HG02852 (cell line): ENCODE results near the gene DIDO1.
A peak's percentile ranks its signal among the peaks of the same experiment; 100 is the strongest.

Experiments used
- ATAC-seq: cut with Tn5 transposase; IDR thresholded peaks from one replicate; pipeline ENCODE4 v1.9.1; 2021; ENCODE audit warnings: mild to moderate bottlenecking, moderate library complexity; ENCODE audit not compliant: unreplicated experiment

The DIDO1 gene

DNA sequence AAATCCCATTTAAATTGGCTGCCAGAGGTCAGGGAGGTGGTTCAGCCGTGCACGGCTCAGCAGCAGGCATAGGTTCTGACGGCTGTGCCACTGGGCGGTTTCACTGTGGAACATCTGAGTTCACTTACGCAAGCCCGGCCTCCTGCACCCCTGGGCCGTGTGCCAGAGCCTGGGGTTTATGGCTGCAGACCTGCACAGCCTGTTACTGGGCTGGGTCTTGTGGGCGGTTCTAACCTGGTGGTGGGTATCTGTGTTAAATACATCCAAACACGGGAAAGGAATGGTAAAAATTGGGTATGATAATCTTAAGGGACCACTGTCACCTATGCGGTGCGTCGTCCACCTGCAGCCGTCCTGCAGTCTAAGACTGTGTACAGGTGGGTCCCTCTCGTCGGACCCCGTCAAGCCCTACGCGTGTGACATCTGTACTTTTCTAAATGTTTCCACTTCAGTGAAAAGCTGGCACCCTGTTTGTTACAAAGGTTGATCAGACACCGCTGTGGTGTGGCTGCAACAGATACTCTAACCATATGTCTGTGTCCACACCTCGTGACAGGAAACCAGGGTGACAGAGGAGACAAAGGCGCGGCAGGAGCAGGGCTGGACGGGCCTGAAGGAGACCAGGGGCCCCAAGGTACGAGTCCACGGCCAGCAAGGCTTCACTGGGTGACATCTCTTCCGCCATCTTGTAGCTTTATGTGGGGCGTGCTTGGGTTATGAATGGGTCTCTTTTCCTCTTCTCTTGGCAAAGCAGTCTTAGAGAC lies 88.0 kb downstream of the DIDO1 start:
- no peak for ATAC-seq

DNA sequence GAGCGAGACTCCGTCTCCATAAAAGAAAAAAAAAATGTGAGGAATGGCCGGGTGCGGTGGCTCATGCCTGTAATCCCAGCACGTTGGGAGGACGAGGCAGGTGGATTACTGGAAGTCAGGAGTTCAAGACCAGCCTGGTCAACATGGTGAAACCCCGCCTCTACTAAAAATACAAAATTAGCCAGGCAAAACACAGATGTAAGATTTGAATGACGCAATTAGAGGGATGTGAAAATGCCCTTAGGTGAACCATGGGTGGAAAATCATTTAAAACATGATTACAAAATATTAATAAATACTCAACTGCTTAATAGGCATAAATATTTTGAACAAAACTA lies 88.5 kb downstream of the DIDO1 start:
- ATAC-seq = no peak

DNA sequence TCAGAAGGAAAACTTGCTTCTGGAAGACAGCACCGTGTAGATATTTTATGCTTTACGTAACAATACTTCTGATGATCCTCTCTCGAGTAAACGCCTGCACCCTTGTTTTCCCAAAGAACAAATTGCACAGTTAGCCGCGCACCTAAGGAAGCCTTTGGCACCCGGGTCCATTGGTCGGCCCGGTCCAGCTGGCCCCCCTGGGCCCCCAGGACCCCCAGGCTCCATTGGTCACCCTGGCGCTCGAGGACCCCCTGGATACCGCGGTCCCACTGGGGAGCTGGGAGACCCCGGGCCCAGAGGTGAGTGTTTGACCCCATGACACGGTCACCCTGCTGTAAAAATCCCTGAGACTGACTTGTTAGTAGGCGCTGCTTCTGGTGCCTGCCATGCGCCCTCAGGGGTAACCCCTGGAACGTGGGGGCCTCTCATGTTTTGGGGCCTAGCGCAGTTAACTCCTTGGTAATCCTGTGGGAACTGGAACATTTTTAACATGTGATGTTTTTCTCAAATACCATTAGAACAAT lies 89.3 kb downstream of the DIDO1 start:
- no peak for ATAC-seq

DNA sequence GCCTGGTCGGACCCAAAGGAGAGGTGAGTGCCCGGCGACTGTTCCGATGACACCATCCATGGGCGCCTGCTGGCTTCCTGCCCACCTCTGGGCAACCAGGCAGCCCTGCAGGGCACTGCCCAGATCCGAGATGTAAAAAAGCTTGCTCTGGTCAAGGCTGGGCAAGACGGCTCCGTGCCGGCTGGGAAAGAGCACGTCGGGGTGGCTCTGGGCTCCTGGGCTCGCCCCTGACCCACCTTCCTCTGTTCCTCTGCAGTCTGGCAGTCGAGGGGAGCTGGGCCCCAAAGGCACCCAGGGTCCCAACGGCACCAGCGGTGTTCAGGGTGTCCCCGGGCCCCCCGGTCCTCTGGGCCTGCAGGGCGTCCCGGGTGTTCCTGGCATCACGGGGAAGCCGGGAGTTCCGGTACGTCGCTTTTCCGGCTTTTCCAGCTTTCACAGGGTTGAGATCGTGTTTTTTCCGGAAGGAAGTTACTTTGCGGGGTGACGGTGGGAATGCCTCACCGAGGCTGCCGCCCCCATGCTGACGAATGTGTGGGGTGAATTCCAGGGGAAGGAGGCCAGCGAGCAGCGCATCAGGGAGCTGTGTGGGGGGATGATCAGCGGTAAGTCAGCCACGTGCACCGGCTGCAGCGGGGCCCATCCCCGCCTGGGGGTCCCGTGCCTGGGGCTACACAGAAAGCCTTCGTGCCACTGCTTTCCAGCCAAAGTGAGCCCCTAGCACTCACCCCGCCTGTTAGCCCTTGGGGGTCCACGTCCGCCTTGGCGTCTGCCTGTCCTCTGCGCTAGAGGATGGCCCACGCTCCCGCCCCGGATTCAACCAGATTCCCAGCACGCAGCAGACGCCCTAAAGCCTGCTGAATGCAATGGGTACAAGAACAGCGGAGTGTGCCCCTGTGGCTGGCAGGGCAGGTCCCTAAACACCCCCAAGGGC lies 90.1 kb downstream of the DIDO1 start:
- ATAC-seq = no peak

DNA sequence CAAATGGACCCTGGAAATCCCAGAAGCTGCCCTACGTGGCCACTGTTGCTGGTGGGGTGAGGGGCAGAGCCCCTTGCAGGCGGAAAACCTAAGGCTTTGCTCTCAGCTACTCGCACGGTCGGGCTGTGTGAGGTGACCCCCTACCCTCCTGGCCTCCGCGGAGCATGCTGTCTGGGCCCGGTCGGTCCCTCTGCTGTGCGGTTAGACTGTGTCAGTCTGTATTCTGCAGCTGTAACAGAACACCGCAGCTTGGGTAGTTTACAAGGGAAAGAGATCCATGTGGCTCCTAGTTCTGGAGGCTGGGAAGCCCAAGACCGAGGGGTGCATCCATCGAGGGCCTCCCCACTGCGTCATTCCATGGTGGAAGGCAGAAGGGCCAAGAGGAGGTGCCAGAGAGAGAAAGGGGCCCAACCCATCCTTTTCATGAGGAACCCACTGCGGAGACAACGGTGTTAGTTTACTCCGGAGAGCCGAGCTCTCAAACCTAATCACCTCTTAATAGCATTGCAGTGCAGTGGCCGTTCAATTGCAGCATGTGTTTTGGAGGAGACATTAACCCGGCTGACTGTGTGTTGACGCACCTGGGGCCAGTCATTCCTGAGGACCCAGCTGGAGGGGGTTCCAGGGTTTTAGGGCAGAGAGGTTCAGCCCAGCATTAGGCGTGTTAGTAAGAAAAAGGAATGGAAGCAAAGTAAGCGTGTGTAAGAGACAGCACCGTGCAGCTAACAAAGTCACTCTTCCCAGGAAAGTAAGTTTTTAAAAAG lies 91.2 kb downstream of the DIDO1 start:
- ATAC-seq = no peak

DNA sequence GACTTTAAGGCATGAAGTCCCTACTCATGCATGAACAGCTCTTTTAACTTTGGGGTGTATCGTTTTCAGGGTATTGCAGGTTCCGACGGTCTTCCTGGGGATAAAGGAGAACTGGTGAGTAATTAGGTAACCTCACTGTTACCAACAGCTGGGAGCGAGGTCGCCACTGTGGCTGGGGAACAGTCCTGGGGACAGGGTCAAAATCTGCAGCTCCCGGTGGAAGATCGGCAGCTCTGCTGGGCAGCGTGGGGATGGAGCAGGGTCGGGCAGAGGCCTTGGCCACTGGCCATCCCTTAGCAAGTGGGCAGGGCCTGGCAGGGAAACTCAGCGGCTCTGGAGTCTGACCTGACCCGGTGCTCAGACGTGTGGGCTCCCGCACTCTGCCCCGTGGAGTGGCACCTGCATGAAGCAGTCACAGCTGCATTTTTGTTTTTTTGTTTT lies 93.3 kb downstream of the DIDO1 start:
- ATAC-seq = peak; percentile 44

DNA sequence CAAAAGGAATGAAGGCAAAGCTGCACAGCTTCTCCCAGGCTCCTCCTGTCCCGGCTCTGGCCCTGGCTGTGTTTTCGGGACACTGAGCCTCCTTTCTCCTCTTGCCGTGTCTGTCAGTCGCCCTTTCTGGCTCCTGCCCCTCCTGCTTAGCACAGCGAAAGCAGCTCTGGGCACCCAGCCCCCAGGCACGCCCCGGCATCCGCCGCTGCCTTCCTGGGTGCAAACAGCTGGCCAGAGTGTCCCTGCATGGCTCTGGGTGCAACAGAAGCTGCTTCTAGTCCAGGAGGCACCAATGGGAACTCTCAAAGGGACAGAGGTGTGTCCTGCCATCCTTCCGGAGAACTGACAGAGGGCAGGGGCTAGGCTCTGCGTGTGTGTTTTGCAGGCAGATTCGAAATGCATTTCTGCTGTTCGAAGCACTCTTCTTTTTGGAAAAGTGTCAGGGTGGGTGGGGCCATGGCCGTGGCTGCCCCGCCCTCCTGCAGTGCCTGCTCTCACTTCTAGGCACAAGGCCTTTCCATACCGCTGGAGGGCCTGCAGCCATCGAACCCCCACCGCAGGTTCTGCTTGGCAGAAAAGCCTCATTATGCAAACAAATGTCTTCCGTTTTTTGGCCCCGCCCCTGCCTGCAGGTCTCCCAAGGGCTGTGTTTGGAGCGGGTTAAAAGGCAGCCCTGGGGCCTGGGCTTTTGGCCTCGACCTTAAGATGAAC lies 93.9 kb downstream of the DIDO1 start:
- peak; percentile 48 for ATAC-seq

DNA sequence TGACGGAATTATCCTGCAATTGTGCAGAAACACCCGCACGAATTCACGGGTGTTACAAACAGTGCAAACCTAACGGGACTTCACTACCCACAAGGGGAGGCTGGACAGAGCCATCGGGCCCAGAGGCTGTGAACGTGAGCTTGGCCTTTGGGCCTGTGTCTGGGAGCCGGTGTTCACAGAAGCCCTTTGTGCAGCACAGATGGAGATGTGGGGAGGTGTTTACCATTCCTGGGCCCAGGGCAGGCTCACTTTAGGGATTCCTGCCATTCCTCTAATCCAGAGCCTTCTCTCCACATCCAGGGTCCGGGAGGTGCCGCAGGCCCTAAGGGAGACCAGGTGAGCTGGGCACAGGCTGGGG lies 94.5 kb downstream of the DIDO1 start:
- ATAC-seq = no peak

DNA sequence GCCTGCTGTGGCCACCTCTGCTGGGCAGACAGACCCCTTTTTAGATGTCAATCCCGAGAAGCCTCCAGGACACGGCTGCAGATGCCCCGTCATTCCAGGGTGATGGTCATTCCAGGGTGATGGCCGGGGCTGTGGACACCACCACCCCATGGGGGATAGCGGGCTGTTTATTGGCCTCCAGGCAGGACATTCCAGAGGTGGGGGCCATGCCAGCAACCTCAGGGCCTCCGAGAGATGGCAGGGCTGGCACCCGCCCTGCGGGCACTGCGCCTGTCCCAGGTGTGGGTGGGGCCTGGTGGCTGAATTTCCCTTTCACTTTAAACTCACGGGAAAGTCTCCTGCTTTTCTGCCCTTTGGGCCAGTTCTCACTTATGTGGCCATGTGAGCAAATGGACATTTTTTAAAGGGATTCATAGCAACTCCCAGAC lies 94.9 kb downstream of the DIDO1 start:
- no peak for ATAC-seq

DNA sequence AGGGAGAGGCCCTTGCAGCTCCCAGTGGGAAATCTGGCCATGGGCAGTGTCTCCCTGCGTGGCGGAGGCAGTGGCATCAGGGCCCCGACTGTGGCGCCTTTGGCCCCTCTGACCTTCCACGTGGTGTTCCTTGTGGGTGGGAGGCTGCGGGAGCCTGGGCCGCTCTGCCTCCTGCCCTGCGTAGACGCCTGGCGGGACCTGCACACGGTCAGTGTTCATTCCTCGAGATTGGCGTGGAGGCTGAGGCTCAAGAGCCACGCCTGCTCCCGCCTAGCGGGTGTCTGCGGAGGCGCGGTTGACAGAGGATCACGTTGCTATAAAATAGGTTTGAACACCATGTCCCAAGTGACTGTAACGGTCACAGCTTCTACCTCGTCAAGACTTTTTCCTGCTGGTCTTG lies 95.5 kb downstream of the DIDO1 start:
- ATAC-seq = no peak

DNA sequence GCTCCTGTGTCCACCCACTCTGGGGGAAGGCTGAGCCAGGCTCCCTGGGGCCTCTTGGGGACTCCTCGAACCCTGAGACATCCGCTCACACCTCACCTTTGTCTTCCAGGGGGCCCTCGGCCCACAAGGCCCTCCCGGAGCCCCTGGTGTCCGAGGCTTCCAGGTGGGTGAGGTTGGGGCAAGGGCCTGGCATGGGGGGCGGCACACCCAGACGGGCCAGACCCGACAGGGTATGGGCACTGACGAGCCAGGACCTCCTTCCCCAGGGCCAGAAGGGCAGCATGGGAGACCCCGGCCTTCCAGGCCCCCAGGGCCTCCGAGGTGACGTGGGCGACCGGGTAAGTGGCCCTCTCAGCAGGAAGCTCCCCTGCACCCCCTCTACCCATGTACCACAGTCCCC lies 96.1 kb downstream of the DIDO1 start:
- ATAC-seq = no peak

DNA sequence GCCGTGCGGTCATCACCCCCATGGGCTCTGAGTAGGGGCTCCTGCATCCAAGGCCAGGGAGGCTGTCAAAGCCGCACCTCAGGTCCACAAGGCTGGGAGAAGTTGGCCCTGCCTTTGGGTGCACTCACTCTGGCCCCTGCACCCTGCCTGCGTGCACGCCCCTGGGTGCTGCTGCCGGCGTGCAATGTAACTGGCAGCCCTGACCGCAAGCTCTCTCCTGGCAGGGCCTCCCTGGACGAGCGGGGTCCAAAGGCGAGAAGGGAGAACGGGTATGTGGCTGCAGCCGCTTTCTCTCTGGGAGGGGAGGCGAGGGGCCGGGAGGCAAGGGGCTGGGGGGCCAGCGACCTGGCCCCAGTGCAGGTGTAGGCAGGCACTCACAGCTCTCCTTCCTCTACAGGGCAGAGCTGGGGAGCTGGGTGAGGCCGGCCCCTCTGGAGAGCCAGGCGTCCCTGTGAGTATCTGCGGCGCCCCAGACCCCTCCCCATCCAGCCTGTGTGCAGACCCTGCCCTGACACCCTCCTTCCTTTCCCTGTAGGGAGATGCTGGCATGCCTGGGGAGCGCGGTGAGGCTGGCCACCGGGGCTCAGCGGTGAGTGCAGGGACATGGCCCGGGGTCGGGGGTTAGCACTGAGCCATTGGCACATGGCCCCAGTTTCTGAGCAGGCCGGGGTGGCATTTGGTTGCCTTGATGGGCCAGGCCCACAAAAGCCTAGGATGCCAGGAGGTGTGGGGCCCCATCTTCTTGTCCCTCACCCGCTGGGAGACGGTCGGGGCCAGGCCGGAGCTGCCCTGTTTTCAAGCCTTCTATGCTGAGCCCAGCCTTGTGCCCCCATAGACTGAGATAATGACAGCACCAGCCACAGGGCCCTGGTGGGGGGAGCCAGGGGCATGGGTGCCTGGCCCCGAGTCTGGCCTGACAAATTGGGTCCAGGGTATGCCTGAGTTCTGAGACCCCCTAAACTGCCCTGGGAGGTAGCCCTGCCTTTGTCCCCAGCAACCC lies 96.8 kb downstream of the DIDO1 start:
- ATAC-seq = no peak

DNA sequence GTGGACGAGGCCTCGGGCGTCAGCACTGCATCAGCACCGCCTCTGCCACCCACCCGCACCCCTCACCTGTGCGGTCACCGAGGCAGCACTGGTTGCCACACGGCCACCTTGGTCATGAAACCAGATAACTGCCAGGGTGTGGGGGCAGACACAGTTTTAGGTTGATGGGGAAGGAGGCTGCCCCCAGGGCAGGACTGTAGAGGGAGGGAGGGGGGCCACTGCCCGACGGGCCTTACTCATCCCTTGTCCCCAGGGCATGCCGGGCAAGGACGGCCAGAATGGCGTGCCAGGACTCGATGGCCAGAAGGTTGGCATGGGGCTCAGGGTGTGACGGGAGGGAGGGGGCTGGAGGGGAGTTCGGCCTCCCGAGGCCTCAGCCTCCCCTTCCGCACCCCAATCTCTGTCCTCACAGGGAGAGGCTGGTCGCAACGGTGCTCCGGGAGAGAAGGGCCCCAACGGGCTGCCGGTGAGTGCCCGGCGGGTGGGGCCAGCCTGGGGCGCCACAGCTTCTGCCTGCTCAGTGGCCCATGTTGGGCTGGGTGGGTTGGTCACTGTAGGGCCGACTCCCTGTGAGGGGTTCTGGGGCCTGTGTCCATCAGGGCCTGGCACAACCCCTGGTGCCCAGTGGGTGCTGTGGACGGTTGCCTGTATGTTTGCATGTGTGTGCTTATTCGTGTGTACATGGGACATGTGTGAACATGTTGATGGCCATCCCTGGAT lies 97.6 kb downstream of the DIDO1 start:
- no peak for ATAC-seq

DNA sequence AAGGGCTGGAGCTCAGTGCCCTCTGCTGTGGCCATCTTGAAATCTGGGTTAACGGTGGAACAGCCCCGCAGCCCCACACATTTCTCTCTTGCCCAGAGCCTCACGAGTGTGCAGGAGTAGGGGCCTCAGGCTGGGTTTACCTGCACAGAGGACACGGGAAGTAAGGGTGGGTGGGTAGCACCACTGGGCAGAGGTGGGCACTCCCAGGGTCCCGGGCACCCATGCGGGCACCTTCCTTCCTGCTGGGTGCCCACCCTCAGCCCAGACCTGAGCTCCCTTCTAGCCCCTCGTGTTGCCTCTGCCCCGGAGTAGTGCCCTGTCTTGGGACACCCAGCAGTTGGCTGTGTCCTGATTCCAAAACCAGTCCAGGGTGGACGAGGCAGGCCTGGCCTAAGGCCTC lies 98.3 kb downstream of the DIDO1 start:
- no peak for ATAC-seq
